ENCODE data around the gene ADAMTS8. TPM values are rescaled to one million over a fixed set of nuclear protein-coding genes. Genes with fewer than 3 reads are reported as not detected.

Gene ADAMTS8
- total and polyA plus RNA-seq, 9 of the 15 experiments (the other 6 are each of a cell fraction or from before 2014, with no cell fraction given), result not detected

DNA sequence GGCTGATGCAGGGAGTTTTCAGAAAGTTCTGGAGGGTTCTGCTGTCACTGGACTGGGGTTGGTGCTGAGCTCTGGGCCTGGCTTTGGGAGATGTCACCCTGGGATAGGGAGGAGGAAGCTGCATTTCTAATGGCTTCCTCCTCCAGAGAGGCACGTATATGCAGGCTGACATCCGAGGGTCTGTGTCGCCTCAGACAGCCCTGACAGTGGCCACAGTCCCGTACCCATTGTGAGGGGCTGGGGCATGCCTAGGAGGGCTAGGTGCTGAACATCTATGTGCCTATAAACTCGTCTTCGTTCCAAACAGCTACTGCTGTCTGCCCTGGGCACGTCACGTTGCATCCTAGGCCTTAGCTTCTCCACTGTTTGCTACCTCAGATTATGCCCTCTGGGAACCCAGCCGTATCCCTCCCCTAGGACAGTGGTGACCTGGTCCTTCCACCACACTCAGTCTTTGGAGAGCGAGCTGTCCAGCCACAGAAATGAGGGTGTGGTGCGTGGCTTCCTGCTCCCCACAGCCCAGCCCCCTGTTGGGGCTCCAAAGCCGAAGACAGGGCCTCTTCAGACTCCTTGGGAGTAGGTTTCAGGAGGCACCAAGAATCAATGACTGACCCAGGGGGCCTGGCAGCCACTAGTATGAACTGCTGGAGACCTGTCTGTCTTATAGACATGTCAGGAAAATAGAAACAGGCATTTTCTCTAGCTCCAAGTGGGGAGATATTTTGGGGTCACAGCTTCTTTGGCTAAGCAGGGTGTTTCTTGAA lies 46.4 kb upstream of the ADAMTS8 start:
- ChIA-PET POLR2A (interaction anchor here (1.0 kb wide), 1 partner anchor 10 kb away, joined by 3 read pairs; no protein-coding TSS in a partner anchor), CTCF (ENCODE audit: low intra/inter-chr PET ratio) (no interaction called here)
- intact Hi-C loops (cut with micrococcal nuclease), result no loop called here
- no peak overlapping the region for H3K4me2 ChIP-seq (ENCODE audit: insufficient read depth, low read length)
- no peaks in the 10 kb centered on the region for H3K36me3 ChIP-seq (ENCODE audit: control insufficient read depth, insufficient read depth, low read length)
- 1% methylated on average over 11 of the region's 12 CpGs for WGBS (ENCODE audit: insufficient coverage, low coverage, missing lambda C conversion rate)
- no peaks in the 10 kb centered on the region; the same call in 1 of the 2 replicates for H4K20me1 ChIP-seq (replicated peaks; ENCODE audit: control insufficient read depth, insufficient read depth, low read length)
- H3K4me3 ChIP-seq, result no peak overlapping the region
- no peak for DNase-seq (ENCODE audit: extremely low read depth in 1 of 4, low spot score in 3 of 4)
- H3K79me2 ChIP-seq (ENCODE audit: control insufficient read depth, insufficient read depth, low read length), result no peaks in the 10 kb centered on the region
- H3K9me3 ChIP-seq (replicated peaks; ENCODE audit: control insufficient read depth, insufficient read depth, low read depth, low read length), result no peaks in the 10 kb centered on the region
- ATAC-seq, result no peak
- TF ChIP-seq, protein P1, sequence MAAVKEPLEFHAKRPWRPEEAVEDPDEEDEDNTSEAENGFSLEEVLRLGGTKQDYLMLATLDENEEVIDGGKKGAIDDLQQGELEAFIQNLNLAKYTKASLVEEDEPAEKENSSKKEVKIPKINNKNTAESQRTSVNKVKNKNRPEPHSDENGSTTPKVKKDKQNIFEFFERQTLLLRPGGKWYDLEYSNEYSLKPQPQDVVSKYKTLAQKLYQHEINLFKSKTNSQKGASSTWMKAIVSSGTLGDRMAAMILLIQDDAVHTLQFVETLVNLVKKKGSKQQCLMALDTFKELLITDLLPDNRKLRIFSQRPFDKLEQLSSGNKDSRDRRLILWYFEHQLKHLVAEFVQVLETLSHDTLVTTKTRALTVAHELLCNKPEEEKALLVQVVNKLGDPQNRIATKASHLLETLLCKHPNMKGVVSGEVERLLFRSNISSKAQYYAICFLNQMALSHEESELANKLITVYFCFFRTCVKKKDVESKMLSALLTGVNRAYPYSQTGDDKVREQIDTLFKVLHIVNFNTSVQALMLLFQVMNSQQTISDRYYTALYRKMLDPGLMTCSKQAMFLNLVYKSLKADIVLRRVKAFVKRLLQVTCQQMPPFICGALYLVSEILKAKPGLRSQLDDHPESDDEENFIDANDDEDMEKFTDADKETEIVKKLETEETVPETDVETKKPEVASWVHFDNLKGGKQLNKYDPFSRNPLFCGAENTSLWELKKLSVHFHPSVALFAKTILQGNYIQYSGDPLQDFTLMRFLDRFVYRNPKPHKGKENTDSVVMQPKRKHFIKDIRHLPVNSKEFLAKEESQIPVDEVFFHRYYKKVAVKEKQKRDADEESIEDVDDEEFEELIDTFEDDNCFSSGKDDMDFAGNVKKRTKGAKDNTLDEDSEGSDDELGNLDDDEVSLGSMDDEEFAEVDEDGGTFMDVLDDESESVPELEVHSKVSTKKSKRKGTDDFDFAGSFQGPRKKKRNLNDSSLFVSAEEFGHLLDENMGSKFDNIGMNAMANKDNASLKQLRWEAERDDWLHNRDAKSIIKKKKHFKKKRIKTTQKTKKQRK (IDR thresholded peaks at IDR 0.05; ENCODE audit: borderline replicate concordance, low read depth, low read length), result no peak
- no TSS peak for BruUV-seq (replicated peaks)
- peaks cover 3% of the 10 kb centered on the region for H3K9me1 ChIP-seq (ENCODE audit: control insufficient read depth, insufficient read depth, low read length)
- no peak overlapping the region for H3K27ac ChIP-seq (ENCODE audit: extremely low read depth, low read depth, low read length)
- no peak overlapping the region for H2AFZ ChIP-seq (ENCODE audit: low read depth, low read length)
- in situ Hi-C loops (cut with MboI), result no loop called here
- FAIRE-seq, result no peak
- H3K9ac ChIP-seq (ENCODE audit: insufficient read depth in 1 of 2, low read depth in 2 of 2, low read length in 2 of 2), result no peak overlapping the region
- peaks cover 28 to 77% of the 10 kb centered on the region in 2 experiments; a peak in 4 of 5 replicates for H3K27me3 ChIP-seq (ENCODE audit: control insufficient read depth in 2 of 2, insufficient read depth in 2 of 2, low read length in 2 of 2)
- peaks cover 0 to 10% of the 10 kb centered on the region in 2 experiments; a peak in 1 of 5 replicates for H3K4me1 ChIP-seq (replicated peaks in 1 of 2; ENCODE audit: control insufficient read depth in 2 of 2, insufficient read depth in 2 of 2, low read length in 2 of 2)
